Breast epithelium (tissue), 3 donors: ENCODE data around the gene VEGFD.

Experiments
- CTCF ChIP-seq, 3 donors: fragments of 450-650 bp; IDR thresholded peaks; one replicate each; pipeline ENCODE4 v1.5.1; 2016 to 2017; ENCODE audit warnings: antibody characterized with exemption in 3 of 3, mild to moderate bottlenecking in 3 of 3, moderate library complexity in 3 of 3
- POLR2A ChIP-seq: fragments of 450-650 bp; IDR thresholded peaks from one replicate; pipeline ENCODE4 v1.6.1; 2016; ENCODE audit warnings: antibody characterized with exemption, mild to moderate bottlenecking, moderate library complexity
- POLR2AphosphoS5 ChIP-seq, 3 donors: sonication (generic); formaldehyde crosslinking; IDR thresholded peaks; one replicate each; pipeline ENCODE4 v1.6.1; 2017; ENCODE audit warnings: antibody characterized with exemption in 3 of 3

GRCh38 chrX:15384304-15384703, at the start of gene VEGFD:
- TF ChIP-seq POLR2AphosphoS5 (IDR thresholded peaks at IDR 0.05) (no peak), CTCF (IDR thresholded peaks at IDR 0.05) (no peak), POLR2A (no peak)
